ENCODE measurements around the gene RNF145.
"Not testable (repeated sequence)": the region's sequence is repeated elsewhere in the genome, so short reads cannot be mapped to it uniquely, and the experiment has no call there.

The RNF145 gene

DNA sequence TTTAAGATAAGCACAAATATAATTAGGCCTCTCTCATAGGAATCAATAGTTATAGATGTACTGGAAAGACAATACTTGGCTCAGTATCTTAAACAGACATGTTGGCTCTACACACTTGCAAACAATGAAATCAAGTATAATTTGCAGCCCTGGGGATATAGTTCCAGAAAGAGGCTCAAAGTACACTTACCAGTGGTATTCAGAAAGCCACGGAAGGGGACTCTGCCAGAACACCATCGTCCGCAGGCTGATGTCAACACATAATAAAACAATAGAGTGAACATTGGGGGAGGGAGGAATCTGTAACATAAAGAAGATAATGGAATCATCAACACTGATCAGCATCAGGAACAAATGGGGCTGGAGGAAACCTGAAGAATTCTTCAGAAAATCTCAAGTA is 78.5 kb downstream of the RNF145 start:
- peak; percentile 53 for DNase-seq (ENCODE audit: low read depth)
- no peak overlapping the region for H3K4me3 ChIP-seq (ENCODE audit: low read depth, low read length)

DNA sequence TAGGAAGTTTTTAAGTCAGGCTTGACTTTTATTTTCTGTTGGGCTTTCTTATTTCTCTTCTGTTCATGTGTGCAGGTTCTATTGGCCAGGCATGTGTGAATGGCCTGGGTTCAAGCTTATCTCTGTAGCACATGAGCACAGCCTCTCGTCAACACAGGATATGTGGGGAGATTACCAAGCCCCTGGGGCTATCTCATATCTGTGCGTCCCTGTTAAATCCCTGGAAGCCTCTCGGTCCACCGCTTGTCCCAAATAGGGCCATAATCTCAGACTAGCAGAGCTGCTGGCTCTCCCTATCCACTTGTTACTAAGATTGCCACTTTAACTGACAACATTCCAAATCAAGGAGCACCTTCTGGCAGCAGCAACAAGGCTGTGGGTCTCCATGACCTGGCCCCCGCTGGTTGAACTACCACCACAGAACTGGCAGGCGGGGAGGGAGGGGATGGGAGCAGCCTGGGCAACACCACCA is 81.2 kb downstream of the RNF145 start:
- no peak for DNase-seq (ENCODE audit: low read depth)
- no peak overlapping the region for H3K4me3 ChIP-seq (ENCODE audit: low read depth, low read length)

DNA sequence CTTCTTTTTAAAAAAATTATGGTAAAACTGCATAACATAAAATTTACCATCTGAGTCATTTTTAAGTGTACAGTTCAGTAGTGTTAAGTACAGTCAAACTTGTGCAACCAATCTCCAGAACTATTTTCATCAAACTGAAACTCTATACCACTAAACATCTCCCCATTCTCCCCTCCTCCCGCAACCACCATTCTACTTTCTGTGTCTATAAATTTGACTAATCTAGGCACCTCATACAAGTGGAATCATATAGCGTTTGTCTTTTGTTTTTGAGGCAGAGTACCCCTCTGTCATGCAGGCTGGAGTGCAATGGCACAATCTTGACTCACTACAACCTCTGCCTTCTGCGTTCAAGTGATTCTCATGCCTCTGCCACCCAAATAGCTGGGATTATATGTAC is 85.7 kb downstream of the RNF145 start:
- DNase-seq (ENCODE audit: low read depth), result no peak
- no peak overlapping the region for H3K4me3 ChIP-seq (ENCODE audit: low read depth, low read length)

DNA sequence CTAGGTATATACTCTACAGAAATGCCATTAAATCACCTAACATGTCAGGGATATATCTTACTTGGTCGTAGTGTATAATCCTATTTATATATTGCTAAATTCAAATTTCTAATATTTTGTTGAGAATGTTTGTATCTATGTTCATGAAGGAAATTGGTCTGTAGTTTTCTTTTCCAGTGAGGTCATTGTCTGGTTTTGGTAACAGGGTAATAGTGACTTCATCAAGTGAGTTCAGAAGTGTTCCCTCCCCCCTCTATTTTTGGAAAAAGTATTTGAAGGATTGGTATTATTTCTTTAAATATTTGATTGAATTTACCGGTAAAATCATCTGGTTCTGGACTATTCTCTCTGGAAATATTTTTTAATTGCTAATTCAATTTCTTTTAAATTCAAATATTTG is 86.2 kb downstream of the RNF145 start:
- H3K4me3 ChIP-seq (ENCODE audit: low read depth, low read length), result no peak overlapping the region
- DNase-seq (ENCODE audit: low read depth), result no peak

- DNase-seq (ENCODE audit: low read depth), result no peak
Measured at GRCh38 chr5:159121061-159121460, 88.3 kb downstream of the RNF145 start.

GRCh38 chr5:159120446-159120845 is 88.9 kb downstream of the RNF145 start:
- DNase-seq (ENCODE audit: low read depth), result no peak
- H3K4me3 ChIP-seq (ENCODE audit: low read depth, low read length), result no peak overlapping the region

More at GRCh38 chr5:159121061-159121460, 88.3 kb downstream of the RNF145 start:
- no peak overlapping the region for H3K4me3 ChIP-seq (ENCODE audit: low read depth, low read length)

DNA sequence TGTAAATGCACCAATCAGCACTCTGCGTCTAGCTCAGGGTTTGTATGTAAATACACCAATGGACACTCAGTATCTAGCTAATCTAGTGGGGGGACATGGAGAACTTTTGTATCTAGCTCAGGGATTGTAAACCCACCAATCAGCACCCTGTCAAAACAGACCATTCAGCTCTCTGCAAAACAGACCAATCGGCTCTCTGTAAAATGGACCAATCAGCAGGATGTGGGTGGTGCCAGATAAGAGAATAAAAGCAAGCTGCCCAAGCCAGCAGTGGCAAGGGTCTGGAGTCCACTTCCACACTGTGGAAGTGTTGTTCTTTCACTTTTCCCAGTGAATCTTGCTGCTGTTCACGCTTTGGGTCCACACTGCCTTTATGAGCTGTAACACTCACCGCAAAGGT is 89.5 kb downstream of the RNF145 start:
- not testable (repeated sequence) for DNase-seq (ENCODE audit: low read depth); H3K4me3 ChIP-seq (ENCODE audit: low read depth, low read length)

DNA sequence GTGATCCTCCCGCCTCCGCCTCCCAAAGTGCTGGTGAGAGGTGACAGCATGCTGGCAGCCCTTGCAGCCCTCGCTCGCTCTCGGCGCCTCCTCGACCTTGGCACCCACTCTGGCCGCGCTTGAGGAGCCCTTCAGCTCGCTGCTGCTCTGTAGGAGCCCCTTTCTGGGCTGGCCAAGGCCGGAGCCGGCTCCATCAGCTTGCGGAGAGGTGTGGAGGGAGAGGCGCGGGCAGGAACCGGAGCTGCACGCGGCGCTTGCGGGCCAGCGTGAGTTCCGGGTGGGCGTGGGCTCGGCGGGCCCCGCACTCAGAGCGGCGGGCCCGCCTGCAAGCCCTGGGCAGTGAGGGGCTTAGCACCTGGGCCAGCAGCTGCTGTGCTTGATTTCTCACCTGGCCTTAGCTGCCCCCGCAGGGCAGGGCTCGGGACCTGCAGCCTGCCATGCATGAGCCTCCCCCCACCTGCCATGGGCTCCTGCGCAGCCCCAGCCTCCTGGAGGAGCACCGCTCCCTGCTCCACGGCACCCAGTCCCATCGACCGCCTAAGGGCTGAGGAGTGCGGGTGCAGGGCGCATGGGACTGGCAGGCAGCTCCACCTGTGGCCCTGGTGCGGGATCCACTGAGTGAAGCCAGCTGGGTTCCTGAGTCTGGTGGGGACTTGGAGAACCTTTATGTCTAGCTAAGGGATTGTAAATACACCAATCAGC is 90.2 kb downstream of the RNF145 start:
- DNase-seq (ENCODE audit: low read depth); H3K4me3 ChIP-seq (ENCODE audit: low read depth, low read length): not testable (repeated sequence)

DNA sequence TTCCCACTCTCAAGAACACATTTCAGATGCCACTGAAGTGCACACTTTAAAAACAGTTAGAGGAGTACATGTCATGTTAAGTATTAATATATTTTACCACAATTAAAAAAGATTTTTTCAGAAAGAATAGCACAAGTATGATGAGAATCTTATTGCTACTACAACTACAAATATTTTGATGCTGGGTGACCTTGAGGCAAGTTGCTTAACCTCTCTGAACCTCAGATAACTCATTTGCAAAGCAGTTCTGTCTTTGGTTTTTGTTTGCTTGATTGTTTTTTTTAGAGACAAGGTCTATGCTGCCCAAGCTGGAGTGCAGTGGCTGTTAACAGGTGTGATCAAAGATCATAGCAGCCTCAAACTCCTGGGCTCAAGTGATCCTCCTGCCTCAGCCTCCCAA is 95.9 kb downstream of the RNF145 start:
- DNase-seq (ENCODE audit: low read depth), result no peak
- no peak overlapping the region for H3K4me3 ChIP-seq (ENCODE audit: low read depth, low read length)

- no peak for DNase-seq (ENCODE audit: low read depth)
- H3K4me3 ChIP-seq (ENCODE audit: low read depth, low read length), result no peak overlapping the region
Measured at GRCh38 chr5:159112436-159112835, 96.9 kb downstream of the RNF145 start.
